Hepatocyte (in vitro differentiated cells): ENCODE measurements around the gene USP28. TPM values are rescaled to one million over a fixed set of nuclear protein-coding genes. Genes with fewer than 3 reads are reported as not detected.
A peak's percentile ranks its signal among the peaks of the same experiment; 100 is the strongest.

Experiments
- DNase-seq: peaks from one replicate; pipeline ENCODE4 v3.0.0-alpha.2; 2016; ENCODE audit warnings: low spot score
- H2AFZ ChIP-seq: fragments of 200-600 bp; sonication (generic); 2 replicates; pipeline ENCODE4 v1.6.0; 2016; ENCODE audit warnings: antibody characterized with exemption, mild to moderate bottlenecking
- H3K27ac ChIP-seq: fragments of 200-600 bp; sonication (generic); 2 replicates; pipeline ENCODE4 v1.5.1; 2016; ENCODE audit warnings: mild to moderate bottlenecking
- H3K27me3 ChIP-seq: fragments of 200-600 bp; sonication (generic); 2 replicates; pipeline ENCODE4 v1.6.1; 2016
- H3K36me3 ChIP-seq: fragments of 200-600 bp; sonication (generic); replicated peaks from 2 replicates; pipeline ENCODE4 v1.5.1; 2016; ENCODE audit warnings: low read depth; ENCODE audit not compliant: insufficient read depth
- H3K4me1 ChIP-seq: fragments of 200-600 bp; sonication (generic); 2 replicates; pipeline ENCODE4 v1.5.1; 2016; ENCODE audit warnings: mild to moderate bottlenecking, moderate library complexity; ENCODE audit not compliant: insufficient read depth
- H3K4me2 ChIP-seq: fragments of 200-600 bp; sonication (generic); 2 replicates; pipeline ENCODE4 v1.6.0; 2016
- H3K4me3 ChIP-seq: fragments of 200-600 bp; sonication (generic); 2 replicates; pipeline ENCODE4 v1.5.1; 2016; ENCODE audit warnings: mild to moderate bottlenecking
- H3K79me2 ChIP-seq: fragments of 200-600 bp; sonication (generic); 2 replicates; pipeline ENCODE4 v1.6.0; 2017; ENCODE audit warnings: mild to moderate bottlenecking
- H3K9me2 ChIP-seq: fragments of 200-600 bp; sonication (generic); replicated peaks from 2 replicates; pipeline ENCODE4 v1.6.0; 2017; ENCODE audit warnings: mild to moderate bottlenecking; ENCODE audit not compliant: insufficient read depth
- H3K9me3 ChIP-seq: fragments of 200-600 bp; sonication (generic); 2 replicates; pipeline ENCODE4 v1.5.1; 2016; ENCODE audit warnings: low read depth, mild to moderate bottlenecking
- H4K20me1 ChIP-seq: fragments of 200-600 bp; sonication (generic); 2 replicates; pipeline ENCODE4 v1.6.0; 2016; ENCODE audit warnings: mild to moderate bottlenecking; ENCODE audit not compliant: insufficient read depth, poor library complexity, severe bottlenecking
- EZH2 ChIP-seq: fragments of 200-600 bp; sonication (generic); IDR thresholded peaks from 2 replicates; pipeline ENCODE4 v1.6.1; 2016; ENCODE audit warnings: antibody characterized with exemption, mild to moderate bottlenecking, borderline replicate concordance
- EZH2phosphoT487 ChIP-seq: fragments of 200-600 bp; sonication (generic); IDR thresholded peaks from one replicate; pipeline ENCODE4 v1.6.1; 2018; ENCODE audit warnings: antibody characterized with exemption, mild to moderate bottlenecking, low read depth, moderate library complexity; ENCODE audit not compliant: unreplicated experiment, severe bottlenecking
- WGBS: methylation state at CpG from one replicate; pipeline ENCODE4 v1.1.6; 2016; ENCODE audit warnings: low lambda C conversion rate; ENCODE audit errors: missing lambda C conversion rate; 5-methylcytosine and 5-hydroxymethylcytosine counted together
- polyA plus RNA-seq: library from polyadenylated mRNA; unstranded; fragments of >200 nt; fragmentation: Nextera tagmentation; extraction: Ambion mirVana; gene quantifications from 2 replicates; pipeline ENCODE4 v1.2.1, GENCODE V29; 2016
- total RNA-seq: library from RNA; depleted of rRNA; stranded (reverse); fragments of >200 nt; gene quantifications from 2 replicates; pipeline ENCODE4 v1.2.3, GENCODE V29; 2014
- TF ChIP-seq, protein P1 (sequence below): fragments of 200-600 bp; sonication (generic); IDR thresholded peaks from 2 replicates; pipeline ENCODE4 v1.5.1; 2016; ENCODE audit warnings: antibody characterized with exemption, mild to moderate bottlenecking; ENCODE audit not compliant: poor library complexity

Gene USP28
- total and polyA plus RNA-seq, 2 experiments from 2014 or later: 12.5 to 32.1 TPM

- Histone ChIP-seq H3K27me3 (no peaks in the 10 kb centered on the region), H4K20me1 (peaks cover 4% of the 10 kb centered on the region), H3K9me2 (no peaks in the 10 kb centered on the region), H3K4me3 (peak overlapping the region; percentile 85), H3K4me2 (peak overlapping the region; percentile 88), H3K79me2 (peaks cover 43% of the 10 kb centered on the region), H3K27ac (no peak overlapping the region), H3K36me3 (no peaks in the 10 kb centered on the region), H2AFZ (peak overlapping the region; percentile 97), H3K4me1 (peaks cover 12% of the 10 kb centered on the region), H3K9me3 (no peaks in the 10 kb centered on the region)
- no peak for DNase-seq
- 32% methylated on average over 18 of the region's 19 CpGs for WGBS
- no peak for TF ChIP-seq EZH2
- TF ChIP-seq, protein P1, sequence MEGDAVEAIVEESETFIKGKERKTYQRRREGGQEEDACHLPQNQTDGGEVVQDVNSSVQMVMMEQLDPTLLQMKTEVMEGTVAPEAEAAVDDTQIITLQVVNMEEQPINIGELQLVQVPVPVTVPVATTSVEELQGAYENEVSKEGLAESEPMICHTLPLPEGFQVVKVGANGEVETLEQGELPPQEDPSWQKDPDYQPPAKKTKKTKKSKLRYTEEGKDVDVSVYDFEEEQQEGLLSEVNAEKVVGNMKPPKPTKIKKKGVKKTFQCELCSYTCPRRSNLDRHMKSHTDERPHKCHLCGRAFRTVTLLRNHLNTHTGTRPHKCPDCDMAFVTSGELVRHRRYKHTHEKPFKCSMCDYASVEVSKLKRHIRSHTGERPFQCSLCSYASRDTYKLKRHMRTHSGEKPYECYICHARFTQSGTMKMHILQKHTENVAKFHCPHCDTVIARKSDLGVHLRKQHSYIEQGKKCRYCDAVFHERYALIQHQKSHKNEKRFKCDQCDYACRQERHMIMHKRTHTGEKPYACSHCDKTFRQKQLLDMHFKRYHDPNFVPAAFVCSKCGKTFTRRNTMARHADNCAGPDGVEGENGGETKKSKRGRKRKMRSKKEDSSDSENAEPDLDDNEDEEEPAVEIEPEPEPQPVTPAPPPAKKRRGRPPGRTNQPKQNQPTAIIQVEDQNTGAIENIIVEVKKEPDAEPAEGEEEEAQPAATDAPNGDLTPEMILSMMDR: no peak
These were observed 1.3 kb downstream of the USP28 start for GRCh38 chr11:113874096-113874495.

- WGBS: 32% methylated on average over 5 of the region's 5 CpGs
- no peak for DNase-seq
- H3K9me3 ChIP-seq: no peaks in the 10 kb centered on the region
- H3K27ac ChIP-seq: no peak overlapping the region
- TF ChIP-seq EZH2 (no peak), EZH2phosphoT487 (no peak)
- TF ChIP-seq, protein P1: no peak
- H3K4me2 ChIP-seq: peak overlapping the region; percentile 88
- H3K79me2 ChIP-seq: peaks cover 43% of the 10 kb centered on the region
- H3K4me1 ChIP-seq: peaks cover 12% of the 10 kb centered on the region
- no peaks in the 10 kb centered on the region for H3K27me3 ChIP-seq
- no peaks in the 10 kb centered on the region for H3K9me2 ChIP-seq
- H3K4me3 ChIP-seq: no peak overlapping the region
- H2AFZ ChIP-seq: no peak overlapping the region
- no peaks in the 10 kb centered on the region for H3K36me3 ChIP-seq
- H4K20me1 ChIP-seq: peaks cover 4% of the 10 kb centered on the region
These were observed 2.1 kb downstream of the USP28 start for GRCh38 chr11:113873236-113873626.

GRCh38 chr11:113871336-113871735 lies 4.0 kb downstream of the USP28 start:
- no peaks in the 10 kb centered on the region for H3K36me3 ChIP-seq
- no peaks in the 10 kb centered on the region for H3K9me3 ChIP-seq
- no peak overlapping the region for H3K4me3 ChIP-seq
- H3K27ac ChIP-seq: no peak overlapping the region
- H3K9me2 ChIP-seq: no peaks in the 10 kb centered on the region
- peaks cover 4% of the 10 kb centered on the region for H4K20me1 ChIP-seq
- 64% methylated on average over 3 of the region's 3 CpGs for WGBS
- H3K4me1 ChIP-seq: peaks cover 11% of the 10 kb centered on the region
- no peak overlapping the region for H2AFZ ChIP-seq
- no peaks in the 10 kb centered on the region for H3K27me3 ChIP-seq
- H3K4me2 ChIP-seq: no peak overlapping the region
- no peak for DNase-seq
- peaks cover 55% of the 10 kb centered on the region for H3K79me2 ChIP-seq
- TF ChIP-seq, protein P1: no peak
- TF ChIP-seq EZH2 (no peak), EZH2phosphoT487 (no peak)
